Measurements from ENCODE around the gene SLC22A12. TPM values are rescaled to one million over a fixed set of nuclear protein-coding genes. Genes with fewer than 3 reads are reported as not detected.

SLC22A12 gene
- polyA plus RNA-seq, 1 donor from 2014 or later = not detected

DNA sequence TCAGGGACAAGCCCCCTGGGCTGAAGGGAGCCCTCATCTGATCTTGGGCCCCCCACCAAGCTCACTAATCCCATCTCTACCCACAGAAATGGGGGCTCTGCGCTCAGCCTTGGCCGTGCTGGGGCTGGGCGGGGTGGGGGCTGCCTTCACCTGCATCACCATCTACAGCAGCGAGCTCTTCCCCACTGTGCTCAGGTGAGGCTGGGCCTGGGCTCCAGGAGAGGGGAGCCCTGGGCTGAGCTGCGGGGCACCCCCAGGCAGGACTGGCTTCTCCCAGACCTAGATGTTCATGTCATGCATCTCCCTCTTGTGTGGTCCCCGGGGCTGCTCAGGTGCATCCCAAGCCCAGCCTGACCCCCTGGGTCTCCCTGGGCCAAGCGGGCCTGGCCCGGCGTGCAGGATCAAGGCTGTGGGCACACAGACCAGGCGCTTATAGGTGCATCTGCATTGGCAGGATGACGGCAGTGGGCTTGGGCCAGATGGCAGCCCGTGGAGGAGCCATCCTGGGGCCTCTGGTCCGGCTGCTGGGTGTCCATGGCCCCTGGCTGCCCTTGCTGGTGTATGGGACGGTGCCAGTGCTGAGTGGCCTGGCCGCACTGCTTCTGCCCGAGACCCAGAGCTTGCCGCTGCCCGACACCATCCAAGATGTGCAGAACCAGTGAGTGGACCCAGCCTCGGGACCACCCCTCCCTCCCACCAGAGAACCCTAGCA, 9.4 kb downstream of the SLC22A12 start:
- H4K20me1 ChIP-seq (ENCODE audit: insufficient read depth) = no peaks in the 10 kb centered on the region
- H3K9me3 ChIP-seq (ENCODE audit: low read length) = no peaks in the 10 kb centered on the region
- H3K27ac ChIP-seq (ENCODE audit: low read length) = no peak overlapping the region
- no peak overlapping the region for H3K9ac ChIP-seq (ENCODE audit: low read length)
- no peaks in the 10 kb centered on the region for H3K9me2 ChIP-seq (ENCODE audit: insufficient read depth, low read length)
- no peak overlapping the region for H3K4me2 ChIP-seq (ENCODE audit: low read length)
- H2AFZ ChIP-seq (ENCODE audit: low read depth, low read length) = no peak overlapping the region
- no peak overlapping the region for H3K4me3 ChIP-seq (ENCODE audit: low read length)
- H3K36me3 ChIP-seq (ENCODE audit: insufficient read depth, low read length) = no peaks in the 10 kb centered on the region
- TF ChIP-seq TAF1 (IDR thresholded peaks at IDR 0.05; ENCODE audit: low read depth) (no peak), SMC3 (conservative IDR thresholded peaks at IDR 0.05; ENCODE audit: poor library complexity) (no peak), RAD21 (conservative IDR thresholded peaks at IDR 0.05) (no peak), POLR2AphosphoS5 (IDR thresholded peaks at IDR 0.05) (no peak), EZH2 (IDR thresholded peaks at IDR 0.05; ENCODE audit: borderline replicate concordance, insufficient read depth, low read length, poor library complexity, severe bottlenecking) (no peak), MXI1 (conservative IDR thresholded peaks at IDR 0.05; ENCODE audit: poor library complexity, severe bottlenecking) (no peak), EP300 (conservative IDR thresholded peaks at IDR 0.05; ENCODE audit: poor library complexity, severe bottlenecking) (no peak)
- TF ChIP-seq, protein P1, sequence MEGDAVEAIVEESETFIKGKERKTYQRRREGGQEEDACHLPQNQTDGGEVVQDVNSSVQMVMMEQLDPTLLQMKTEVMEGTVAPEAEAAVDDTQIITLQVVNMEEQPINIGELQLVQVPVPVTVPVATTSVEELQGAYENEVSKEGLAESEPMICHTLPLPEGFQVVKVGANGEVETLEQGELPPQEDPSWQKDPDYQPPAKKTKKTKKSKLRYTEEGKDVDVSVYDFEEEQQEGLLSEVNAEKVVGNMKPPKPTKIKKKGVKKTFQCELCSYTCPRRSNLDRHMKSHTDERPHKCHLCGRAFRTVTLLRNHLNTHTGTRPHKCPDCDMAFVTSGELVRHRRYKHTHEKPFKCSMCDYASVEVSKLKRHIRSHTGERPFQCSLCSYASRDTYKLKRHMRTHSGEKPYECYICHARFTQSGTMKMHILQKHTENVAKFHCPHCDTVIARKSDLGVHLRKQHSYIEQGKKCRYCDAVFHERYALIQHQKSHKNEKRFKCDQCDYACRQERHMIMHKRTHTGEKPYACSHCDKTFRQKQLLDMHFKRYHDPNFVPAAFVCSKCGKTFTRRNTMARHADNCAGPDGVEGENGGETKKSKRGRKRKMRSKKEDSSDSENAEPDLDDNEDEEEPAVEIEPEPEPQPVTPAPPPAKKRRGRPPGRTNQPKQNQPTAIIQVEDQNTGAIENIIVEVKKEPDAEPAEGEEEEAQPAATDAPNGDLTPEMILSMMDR (IDR thresholded peaks at IDR 0.05; ENCODE audit: poor library complexity, severe bottlenecking) = no peak
- TF ChIP-seq, protein P2, sequence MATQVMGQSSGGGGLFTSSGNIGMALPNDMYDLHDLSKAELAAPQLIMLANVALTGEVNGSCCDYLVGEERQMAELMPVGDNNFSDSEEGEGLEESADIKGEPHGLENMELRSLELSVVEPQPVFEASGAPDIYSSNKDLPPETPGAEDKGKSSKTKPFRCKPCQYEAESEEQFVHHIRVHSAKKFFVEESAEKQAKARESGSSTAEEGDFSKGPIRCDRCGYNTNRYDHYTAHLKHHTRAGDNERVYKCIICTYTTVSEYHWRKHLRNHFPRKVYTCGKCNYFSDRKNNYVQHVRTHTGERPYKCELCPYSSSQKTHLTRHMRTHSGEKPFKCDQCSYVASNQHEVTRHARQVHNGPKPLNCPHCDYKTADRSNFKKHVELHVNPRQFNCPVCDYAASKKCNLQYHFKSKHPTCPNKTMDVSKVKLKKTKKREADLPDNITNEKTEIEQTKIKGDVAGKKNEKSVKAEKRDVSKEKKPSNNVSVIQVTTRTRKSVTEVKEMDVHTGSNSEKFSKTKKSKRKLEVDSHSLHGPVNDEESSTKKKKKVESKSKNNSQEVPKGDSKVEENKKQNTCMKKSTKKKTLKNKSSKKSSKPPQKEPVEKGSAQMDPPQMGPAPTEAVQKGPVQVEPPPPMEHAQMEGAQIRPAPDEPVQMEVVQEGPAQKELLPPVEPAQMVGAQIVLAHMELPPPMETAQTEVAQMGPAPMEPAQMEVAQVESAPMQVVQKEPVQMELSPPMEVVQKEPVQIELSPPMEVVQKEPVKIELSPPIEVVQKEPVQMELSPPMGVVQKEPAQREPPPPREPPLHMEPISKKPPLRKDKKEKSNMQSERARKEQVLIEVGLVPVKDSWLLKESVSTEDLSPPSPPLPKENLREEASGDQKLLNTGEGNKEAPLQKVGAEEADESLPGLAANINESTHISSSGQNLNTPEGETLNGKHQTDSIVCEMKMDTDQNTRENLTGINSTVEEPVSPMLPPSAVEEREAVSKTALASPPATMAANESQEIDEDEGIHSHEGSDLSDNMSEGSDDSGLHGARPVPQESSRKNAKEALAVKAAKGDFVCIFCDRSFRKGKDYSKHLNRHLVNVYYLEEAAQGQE (IDR thresholded peaks at IDR 0.05; ENCODE audit: borderline replicate concordance) = no peak
- no peaks in the 10 kb centered on the region for H3F3A ChIP-seq (ENCODE audit: insufficient read depth, low read length, poor library complexity, severe bottlenecking)
- H3K79me2 ChIP-seq (replicated peaks; ENCODE audit: insufficient read depth, low read length) = no peaks in the 10 kb centered on the region
- H3K27me3 ChIP-seq (ENCODE audit: insufficient read depth, low read depth, low read length) = no peaks in the 10 kb centered on the region

DNA sequence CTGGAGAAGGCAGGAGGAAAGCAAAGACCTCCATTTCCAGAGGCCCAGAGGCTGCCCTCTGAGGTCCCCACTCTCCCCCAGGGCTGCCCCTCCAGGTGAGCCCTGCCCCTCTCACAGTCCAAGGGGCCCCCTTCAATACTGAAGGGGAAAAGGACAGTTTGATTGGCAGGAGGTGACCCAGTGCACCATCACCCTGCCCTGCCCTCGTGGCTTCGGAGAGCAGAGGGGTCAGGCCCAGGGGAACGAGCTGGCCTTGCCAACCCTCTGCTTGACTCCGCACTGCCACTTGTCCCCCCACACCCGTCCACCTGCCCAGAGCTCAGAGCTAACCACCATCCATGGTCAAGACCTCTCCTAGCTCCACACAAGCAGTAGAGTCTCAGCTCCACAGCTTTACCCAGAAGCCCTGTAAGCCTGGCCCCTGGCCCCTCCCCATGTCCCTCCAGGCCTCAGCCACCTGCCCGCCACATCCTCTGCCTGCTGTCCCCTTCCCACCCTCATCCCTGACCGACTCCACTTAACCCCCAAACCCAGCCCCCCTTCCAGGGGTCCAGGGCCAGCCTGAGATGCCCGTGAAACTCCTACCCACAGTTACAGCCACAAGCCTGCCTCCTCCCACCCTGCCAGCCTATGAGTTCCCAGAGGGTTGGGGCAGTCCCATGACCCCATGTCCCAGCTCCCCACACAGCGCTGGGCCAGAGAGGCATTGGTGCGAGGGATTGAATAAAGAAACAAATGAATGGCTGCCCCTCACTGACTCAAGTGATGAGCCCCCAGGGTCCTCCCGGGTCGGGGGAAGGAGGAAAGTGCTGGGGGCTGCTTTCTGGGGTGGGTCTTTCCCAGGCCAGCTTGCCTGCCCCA, 10.8 kb downstream of the SLC22A12 start:
- Histone ChIP-seq H3K9ac (ENCODE audit: low read length) (no peak overlapping the region), H3K27me3 (ENCODE audit: insufficient read depth, low read depth, low read length) (no peaks in the 10 kb centered on the region), H3F3A (ENCODE audit: insufficient read depth, low read length, poor library complexity, severe bottlenecking) (no peaks in the 10 kb centered on the region), H3K27ac (ENCODE audit: low read length) (no peak overlapping the region), H3K9me2 (ENCODE audit: insufficient read depth, low read length) (no peaks in the 10 kb centered on the region), H3K36me3 (ENCODE audit: insufficient read depth, low read length) (no peaks in the 10 kb centered on the region), H4K20me1 (ENCODE audit: insufficient read depth) (no peaks in the 10 kb centered on the region), H3K79me2 (replicated peaks; ENCODE audit: insufficient read depth, low read length) (no peaks in the 10 kb centered on the region), H2AFZ (ENCODE audit: low read depth, low read length) (no peak overlapping the region), H3K9me3 (ENCODE audit: low read length) (no peaks in the 10 kb centered on the region), H3K4me2 (ENCODE audit: low read length) (no peak overlapping the region), H3K4me3 (ENCODE audit: low read length) (no peak overlapping the region)
- TF ChIP-seq EZH2 (IDR thresholded peaks at IDR 0.05; ENCODE audit: borderline replicate concordance, insufficient read depth, low read length, poor library complexity, severe bottlenecking) (no peak), TAF1 (IDR thresholded peaks at IDR 0.05; ENCODE audit: low read depth) (no peak), POLR2AphosphoS5 (IDR thresholded peaks at IDR 0.05) (no peak), SMC3 (conservative IDR thresholded peaks at IDR 0.05; ENCODE audit: poor library complexity) (no peak), RAD21 (conservative IDR thresholded peaks at IDR 0.05) (no peak), MXI1 (conservative IDR thresholded peaks at IDR 0.05; ENCODE audit: poor library complexity, severe bottlenecking) (no peak), EP300 (conservative IDR thresholded peaks at IDR 0.05; ENCODE audit: poor library complexity, severe bottlenecking) (no peak)
- TF ChIP-seq, protein P2 (IDR thresholded peaks at IDR 0.05; ENCODE audit: borderline replicate concordance) = no peak
- TF ChIP-seq, protein P1 (IDR thresholded peaks at IDR 0.05; ENCODE audit: poor library complexity, severe bottlenecking) = no peak
